ENCODE results near the gene GSTK1.
A peak's percentile ranks its signal among the peaks of the same experiment; 100 is the strongest.
"Not testable (repeated sequence)": the region's sequence is repeated elsewhere in the genome, so short reads cannot be mapped to it uniquely, and the experiment has no call there.

Gene GSTK1

GRCh38 chr7:143238289-143238980, 24.8 kb upstream of the GSTK1 start:
- no peak for DNase-seq (ENCODE audit: low read depth, low spot score)

- no peak for DNase-seq (ENCODE audit: low read depth, low spot score)
These were observed 23.4 kb upstream of the GSTK1 start for GRCh38 chr7:143239813-143240212.

- DNase-seq (ENCODE audit: low read depth, low spot score), result peak; percentile 21
These were observed 22.7 kb upstream of the GSTK1 start for GRCh38 chr7:143240291-143241168.

- DNase-seq (ENCODE audit: low read depth, low spot score), result no peak
These were observed 20.9 kb upstream of the GSTK1 start for GRCh38 chr7:143242306-143242705.

GRCh38 chr7:143243111-143243510, 20.1 kb upstream of the GSTK1 start:
- no peak for DNase-seq (ENCODE audit: low read depth, low spot score)

GRCh38 chr7:143243614-143244013, 19.6 kb upstream of the GSTK1 start:
- DNase-seq (ENCODE audit: low read depth, low spot score), result no peak

GRCh38 chr7:143244321-143244720, 18.9 kb upstream of the GSTK1 start:
- no peak for DNase-seq (ENCODE audit: low read depth, low spot score)

- DNase-seq (ENCODE audit: low read depth, low spot score), result no peak
These were observed 18.1 kb upstream of the GSTK1 start for GRCh38 chr7:143245123-143245522.

- no peak for DNase-seq (ENCODE audit: low read depth, low spot score)
These were observed 15.9 kb upstream of the GSTK1 start for GRCh38 chr7:143247372-143247771.

GRCh38 chr7:143248761-143249354, 14.4 kb upstream of the GSTK1 start:
- DNase-seq (ENCODE audit: low read depth, low spot score), result no peak

GRCh38 chr7:143250199-143250598, 13.0 kb upstream of the GSTK1 start:
- DNase-seq (ENCODE audit: low read depth, low spot score), result no peak

- no peak for DNase-seq (ENCODE audit: low read depth, low spot score)
These were observed 12.4 kb upstream of the GSTK1 start for GRCh38 chr7:143250822-143251221.

- no peak for DNase-seq (ENCODE audit: low read depth, low spot score)
These were observed 11.2 kb upstream of the GSTK1 start for GRCh38 chr7:143252006-143252405.

- no peak for DNase-seq (ENCODE audit: low read depth, low spot score)
These were observed 7.7 kb upstream of the GSTK1 start for GRCh38 chr7:143255564-143255963.

- no peak for DNase-seq (ENCODE audit: low read depth, low spot score)
These were observed 6.9 kb upstream of the GSTK1 start for GRCh38 chr7:143256325-143256724.

GRCh38 chr7:143256932-143257331, 6.3 kb upstream of the GSTK1 start:
- DNase-seq (ENCODE audit: low read depth, low spot score), result no peak

- no peak for DNase-seq (ENCODE audit: low read depth, low spot score)
These were observed 5.7 kb upstream of the GSTK1 start for GRCh38 chr7:143257501-143257900.

GRCh38 chr7:143258831-143259230, 4.4 kb upstream of the GSTK1 start:
- DNase-seq (ENCODE audit: low read depth, low spot score), result no peak

GRCh38 chr7:143259765-143260164, 3.5 kb upstream of the GSTK1 start:
- no peak for DNase-seq (ENCODE audit: low read depth, low spot score)

GRCh38 chr7:143261901-143262300, 1.3 kb upstream of the GSTK1 start:
- no peak for DNase-seq (ENCODE audit: low read depth, low spot score)

GRCh38 chr7:143264196-143264568, 941 bp downstream of the GSTK1 start:
- not testable (repeated sequence) for DNase-seq (ENCODE audit: low read depth, low spot score)

- no peak for DNase-seq (ENCODE audit: low read depth, low spot score)
These were observed 1.9 kb downstream of the GSTK1 start for GRCh38 chr7:143265017-143265693.
